CD4-positive, alpha-beta T cell (primary cell): Measurements from ENCODE around the gene PSMB2. TPM values are rescaled to one million over a fixed set of nuclear protein-coding genes. Genes with fewer than 3 reads are reported as not detected.

Experiments
- ATAC-seq: fragments of 200-7000 bp; cut with Tn5 transposase; one replicate; pipeline ENCODE4 v1.10.0; 2022; ENCODE audit warnings: mild to moderate bottlenecking; ENCODE audit not compliant: poor library complexity
- CTCF ChIA-PET: fragments of 350-600 bp; sonication (Branson Sonifier 250); formaldehyde crosslinking; loops from one replicate; lab custom pipeline; 2021; ENCODE audit warnings: antibody characterized with exemption, inconsistent platforms; lab: Charles Lee
- POLR2A ChIA-PET: fragments of 350-600 bp; sonication (Branson Sonifier 250); formaldehyde crosslinking; loops from one replicate; lab custom pipeline; 2021; ENCODE audit warnings: antibody characterized with exemption, inconsistent platforms; lab: Charles Lee
- DNase-seq, 14 experiments: peaks; one replicate each; pipeline ENCODE4 v3.0.0-alpha.2; 2013 to 2020; ENCODE audit warnings: mixed read lengths in 2 of 14
- H3K27ac ChIP-seq, 2 donors: one replicate each; pipeline versions ENCODE4 v1.5.1 to v1.7.0; 2013; ENCODE audit warnings: low read length in 2 of 2, low read depth in 1 of 2, mild to moderate bottlenecking in 1 of 2
- H3K27me3 ChIP-seq, 2 experiments: 1 replicate in 1 of 2; 2 replicates in 1 of 2; pipeline versions ENCODE4 v1.6.1 to v1.7.0; 2013; ENCODE audit warnings: low read length in 2 of 2, control low read depth in 1 of 2, mild to moderate bottlenecking in 1 of 2, moderate library complexity in 1 of 2; ENCODE audit not compliant: insufficient read depth in 2 of 2, control insufficient read depth in 1 of 2
- H3K36me3 ChIP-seq: one replicate; pipeline ENCODE4 v1.6.1; 2013; ENCODE audit warnings: low read length, control low read depth; ENCODE audit not compliant: insufficient read depth
- H3K4me1 ChIP-seq: one replicate; pipeline ENCODE4 v1.6.1; 2013; ENCODE audit warnings: low read length, control low read depth; ENCODE audit not compliant: insufficient read depth
- H3K4me3 ChIP-seq: one replicate; pipeline ENCODE4 v1.5.1; 2013; ENCODE audit warnings: mild to moderate bottlenecking, low read length, moderate library complexity
- H3K9me3 ChIP-seq, 2 experiments: 1 replicate in 1 of 2; 2 replicates in 1 of 2; pipeline versions ENCODE4 v1.6.1 to v1.7.0; 2013; ENCODE audit warnings: low read length in 2 of 2, mild to moderate bottlenecking in 2 of 2, control low read depth in 1 of 2, moderate library complexity in 1 of 2; ENCODE audit not compliant: control insufficient read depth in 1 of 2, insufficient read depth in 1 of 2
- H3K27ac Mint-ChIP-seq: one replicate; pipeline ENCODE4 v1.8.0; 2020; ENCODE audit warnings: mixed read lengths
- H3K27me3 Mint-ChIP-seq: one replicate; pipeline ENCODE4 v1.8.0; 2021; ENCODE audit warnings: mixed read lengths
- H3K36me3 Mint-ChIP-seq: one replicate; pipeline ENCODE4 v1.8.0; 2021; ENCODE audit warnings: low read depth, mixed read lengths
- H3K4me1 Mint-ChIP-seq: one replicate; pipeline ENCODE4 v1.8.0; 2021; ENCODE audit warnings: low read depth, mixed read lengths
- H3K4me3 Mint-ChIP-seq: one replicate; pipeline ENCODE4 v1.8.0; 2020; ENCODE audit warnings: mild to moderate bottlenecking, mixed read lengths
- H3K9me3 Mint-ChIP-seq: one replicate; pipeline ENCODE4 v1.8.0; 2020; ENCODE audit warnings: mixed read lengths
- intact Hi-C, 2 experiments: fragments of 100-400 bp; cut with DNase I in 1 of 2; cut with micrococcal nuclease in 1 of 2; formaldehyde crosslinking; loops; one replicate each; pipeline versions ENCODE4 v1.15.1 to v1.9.0; 2023 to 2025; cut with DNase I, micrococcal nuclease
- total RNA-seq, 174 experiments: library from RNA in 2 of 174; stranded (reverse) in 2 of 174; gene quantifications; one replicate each; pipeline ENCODE4 v1.2.3 and lab custom pipeline; 2021 to 2026
- TF ChIP-seq, protein P1 (sequence below): fragments of 200-600 bp; IDR thresholded peaks from one replicate; pipeline ENCODE4 v1.8.0; 2022; ENCODE audit warnings: antibody characterized with exemption, mild to moderate bottlenecking

The PSMB2 gene
- total RNA-seq, 2 experiments from 2014 or later = 34.0 to 35.3 TPM

DNA sequence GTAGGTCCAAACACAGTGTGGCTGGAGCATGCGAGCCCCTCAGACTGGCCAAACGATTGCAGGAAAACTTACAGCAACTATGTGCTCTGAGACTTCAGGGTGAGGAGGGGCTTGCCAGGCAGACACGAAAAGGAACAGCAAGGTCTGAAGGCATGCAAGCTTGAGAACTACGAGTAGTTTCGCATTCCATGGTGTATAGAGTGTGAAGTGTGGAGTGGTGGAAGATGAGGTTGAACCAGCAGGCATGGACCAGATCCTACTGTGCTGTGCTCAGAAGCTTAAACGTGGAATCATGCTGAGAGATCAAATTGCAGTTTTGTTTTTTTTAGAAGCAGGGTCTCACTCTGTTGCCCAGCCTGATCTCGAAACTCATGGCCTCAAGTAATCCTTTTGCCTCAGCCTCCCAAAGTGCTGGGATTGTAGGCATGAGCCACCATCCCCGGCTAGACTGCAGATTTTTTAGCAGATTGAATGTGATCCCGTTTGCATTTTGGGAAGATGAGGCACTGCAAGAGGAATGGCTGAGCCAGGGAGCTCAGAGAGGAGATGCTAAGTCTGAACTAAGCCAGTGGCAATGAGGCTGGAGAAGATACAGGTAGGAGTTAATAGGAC is 73.3 kb downstream of the PSMB2 start:
- Histone ChIP-seq H3K9me3 (no peaks in the 10 kb centered on the region), H3K4me3 (no peak overlapping the region), H3K27ac (no peak overlapping the region), H3K27me3 (no peaks in the 10 kb centered on the region), H3K36me3 (peaks cover 13% of the 10 kb centered on the region), H3K4me1 (peaks cover 22% of the 10 kb centered on the region)
- H3K36me3 Mint-ChIP-seq = peaks cover 16% of the 10 kb centered on the region
- H3K27me3 Mint-ChIP-seq = no peaks in the 10 kb centered on the region
- ATAC-seq = no peak
- H3K4me3 Mint-ChIP-seq = no peak overlapping the region
- DNase-seq = no peak
- H3K9me3 Mint-ChIP-seq = no peaks in the 10 kb centered on the region
- TF ChIP-seq, protein P1, sequence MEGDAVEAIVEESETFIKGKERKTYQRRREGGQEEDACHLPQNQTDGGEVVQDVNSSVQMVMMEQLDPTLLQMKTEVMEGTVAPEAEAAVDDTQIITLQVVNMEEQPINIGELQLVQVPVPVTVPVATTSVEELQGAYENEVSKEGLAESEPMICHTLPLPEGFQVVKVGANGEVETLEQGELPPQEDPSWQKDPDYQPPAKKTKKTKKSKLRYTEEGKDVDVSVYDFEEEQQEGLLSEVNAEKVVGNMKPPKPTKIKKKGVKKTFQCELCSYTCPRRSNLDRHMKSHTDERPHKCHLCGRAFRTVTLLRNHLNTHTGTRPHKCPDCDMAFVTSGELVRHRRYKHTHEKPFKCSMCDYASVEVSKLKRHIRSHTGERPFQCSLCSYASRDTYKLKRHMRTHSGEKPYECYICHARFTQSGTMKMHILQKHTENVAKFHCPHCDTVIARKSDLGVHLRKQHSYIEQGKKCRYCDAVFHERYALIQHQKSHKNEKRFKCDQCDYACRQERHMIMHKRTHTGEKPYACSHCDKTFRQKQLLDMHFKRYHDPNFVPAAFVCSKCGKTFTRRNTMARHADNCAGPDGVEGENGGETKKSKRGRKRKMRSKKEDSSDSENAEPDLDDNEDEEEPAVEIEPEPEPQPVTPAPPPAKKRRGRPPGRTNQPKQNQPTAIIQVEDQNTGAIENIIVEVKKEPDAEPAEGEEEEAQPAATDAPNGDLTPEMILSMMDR = no peak
- intact Hi-C loops = loop anchor here in 1 of 2 experiments (2.0 kb wide), 1 partner anchor 73 kb away; the partner anchor contains the start of gene PSMB2
- H3K4me1 Mint-ChIP-seq = peaks cover 14% of the 10 kb centered on the region
- POLR2A ChIA-PET = interaction anchor here (1.1 to 1.4 kb wide), 3 partner anchors 11 to 202 kb away, joined by 3 to 8 read pairs (median 5); partner anchors contain the start of genes CLSPN, KIAA0319L and NCDN
- H3K27ac Mint-ChIP-seq = no peak overlapping the region
- CTCF ChIA-PET = interaction anchor here (0.7 to 2.1 kb wide), 6 partner anchors 117 to 202 kb away, joined by 3 to 23 read pairs (median 10); partner anchors contain the start of gene CLSPN

DNA sequence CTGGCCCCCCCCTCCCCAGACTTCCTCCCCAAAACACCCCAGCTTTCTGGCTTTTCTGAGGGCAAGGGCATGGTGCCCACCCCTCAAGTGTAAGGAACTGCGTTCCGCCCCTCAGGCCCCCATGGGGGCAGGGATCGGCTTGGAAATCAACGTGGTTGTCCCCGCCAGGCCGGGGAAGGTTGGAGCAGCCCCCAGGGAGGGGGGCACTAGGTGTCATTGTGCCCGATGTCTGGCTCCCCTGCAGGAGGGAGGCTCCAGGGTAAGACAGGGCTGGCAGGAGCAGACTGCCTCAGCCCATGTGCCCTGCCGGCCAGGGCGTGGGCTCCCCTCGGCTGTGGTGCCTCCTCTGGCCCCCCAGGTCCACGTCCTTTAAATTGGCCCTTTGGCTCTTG is 75.6 kb downstream of the PSMB2 start:
- H3K4me3 ChIP-seq = no peak overlapping the region
- ChIA-PET CTCF (interaction anchor here (1.1 to 3.4 kb wide), 6 partner anchors 10 to 114 kb away, joined by 3 to 41 read pairs (median 4); no protein-coding TSS in a partner anchor), POLR2A (interaction anchor here (1.8 kb wide), 1 partner anchor 114 kb away, joined by 17 read pairs; no protein-coding TSS in a partner anchor)
- no peaks in the 10 kb centered on the region for H3K27me3 Mint-ChIP-seq
- ATAC-seq = no peak
- H3K9me3 Mint-ChIP-seq = no peaks in the 10 kb centered on the region
- peaks cover 19% of the 10 kb centered on the region for H3K36me3 ChIP-seq
- no peak overlapping the region for H3K27ac Mint-ChIP-seq
- intact Hi-C loops = no loop called here
- DNase-seq = peak in 1 of 14 experiments; percentile 21
- peaks cover 24% of the 10 kb centered on the region for H3K4me1 Mint-ChIP-seq
- H3K27me3 ChIP-seq = no peaks in the 10 kb centered on the region
- H3K36me3 Mint-ChIP-seq = peaks cover 35% of the 10 kb centered on the region
- H3K9me3 ChIP-seq = no peaks in the 10 kb centered on the region
- peaks cover 27% of the 10 kb centered on the region for H3K4me1 ChIP-seq
- TF ChIP-seq, protein P1 = no peak
- no peak overlapping the region for H3K27ac ChIP-seq
- H3K4me3 Mint-ChIP-seq = no peak overlapping the region

DNA sequence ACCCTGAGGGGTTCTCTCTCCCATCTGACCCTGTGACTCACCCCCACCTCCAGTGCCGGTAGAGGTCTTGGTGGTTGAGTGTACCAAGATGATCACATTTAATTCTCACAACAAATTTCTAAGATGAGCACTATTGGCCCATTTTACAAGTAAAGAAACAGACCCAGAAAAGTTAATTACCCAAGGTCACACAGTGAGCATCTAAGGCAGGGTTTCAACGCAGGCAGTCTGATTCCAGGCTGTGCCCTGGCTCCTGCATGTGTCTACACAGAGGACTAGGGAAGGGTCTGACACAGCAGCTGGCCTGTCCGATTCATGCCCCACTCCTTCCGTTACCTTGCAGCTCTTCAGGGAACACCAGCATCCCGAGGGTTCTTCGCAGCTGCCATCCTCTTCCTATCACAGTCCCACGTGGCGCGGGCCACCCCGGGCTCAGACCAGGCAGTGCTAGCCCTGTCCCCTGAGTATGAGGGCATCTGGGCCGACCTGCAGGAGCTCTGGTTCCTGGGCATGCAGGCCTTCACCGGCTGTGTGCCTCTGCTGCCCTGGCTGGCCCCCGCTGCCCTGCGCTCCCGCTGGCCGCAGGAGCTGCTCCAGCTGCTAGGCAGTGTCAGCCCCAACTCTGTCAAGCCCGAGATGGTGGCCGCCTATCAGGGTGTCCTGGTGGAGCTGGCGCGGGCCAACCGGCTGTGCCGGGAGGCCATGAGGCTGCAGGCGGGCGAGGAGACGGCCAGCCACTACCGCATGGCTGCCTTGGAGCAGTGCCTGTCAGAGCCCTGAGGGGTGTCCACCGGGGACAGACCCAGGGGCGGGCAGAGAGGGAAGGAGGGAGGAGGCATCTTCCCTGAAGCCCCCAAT is 76.2 kb downstream of the PSMB2 start:
- no peak overlapping the region for H3K27ac ChIP-seq
- H3K36me3 ChIP-seq = peaks cover 19% of the 10 kb centered on the region
- ATAC-seq (no peak), DNase-seq (peak in 1 of 14 experiments; percentile 23)
- H3K27ac Mint-ChIP-seq = peak overlapping the region; percentile 62
- no peaks in the 10 kb centered on the region for H3K27me3 Mint-ChIP-seq
- CTCF ChIA-PET = interaction anchor here (0.6 to 3.4 kb wide), 25 partner anchors 9 to 204 kb away, joined by 3 to 41 read pairs (median 3); partner anchors contain the start of genes C1orf216 and CLSPN
- H3K36me3 Mint-ChIP-seq = peaks cover 35% of the 10 kb centered on the region
- no peaks in the 10 kb centered on the region for H3K27me3 ChIP-seq
- intact Hi-C loops = loop anchor here (1.0 to 5.0 kb wide), 2 partner anchors 114 to 363 kb away; no protein-coding TSS in a partner anchor
- H3K4me1 Mint-ChIP-seq = peaks cover 24% of the 10 kb centered on the region
- POLR2A ChIA-PET = interaction anchor here (0.5 to 1.8 kb wide), 3 partner anchors 13 to 150 kb away, joined by 3 to 17 read pairs (median 4); no protein-coding TSS in a partner anchor
- H3K4me3 ChIP-seq = no peak overlapping the region
- TF ChIP-seq, protein P1 = peak; percentile 42
- H3K4me3 Mint-ChIP-seq = no peak overlapping the region
- no peaks in the 10 kb centered on the region for H3K9me3 ChIP-seq
- peaks cover 27% of the 10 kb centered on the region for H3K4me1 ChIP-seq
- no peaks in the 10 kb centered on the region for H3K9me3 Mint-ChIP-seq
